K562 (cell line): Measurements from ENCODE around the gene VTN. TPM values are rescaled to one million over a fixed set of nuclear protein-coding genes. Genes with fewer than 3 reads are reported as not detected.
A peak's percentile ranks its signal among the peaks of the same experiment; 100 is the strongest.

Experiments used
- ASH1L ChIP-seq: fragments of 450-650 bp; IDR thresholded peaks from 2 replicates; pipeline ENCODE4 v1.6.1; 2018; ENCODE audit warnings: borderline replicate concordance, mild to moderate bottlenecking, low read depth; ENCODE audit not compliant: partially characterized antibody
- ATF7 ChIP-seq: fragments of 450-650 bp; IDR thresholded peaks from 2 replicates; pipeline ENCODE4 v1.7.1; 2014; ENCODE audit warnings: mild to moderate bottlenecking, moderate library complexity
- CBX3 ChIP-seq, 2 experiments: IDR thresholded peaks; 1 replicate in 1 of 2; 2 replicates in 1 of 2; pipeline ENCODE4 v1.6.1; 2012; ENCODE audit warnings: inconsistent platforms in 2 of 2, low read length in 2 of 2, borderline replicate concordance in 1 of 2, control low read depth in 1 of 2
- DNMT1 ChIP-seq: fragments of 450-650 bp; IDR thresholded peaks from 2 replicates; pipeline ENCODE4 v1.6.1; 2016; ENCODE audit warnings: antibody characterized with exemption, mild to moderate bottlenecking
- ELK3 ChIP-seq: fragments of 450-650 bp; formaldehyde crosslinking; IDR thresholded peaks from 2 replicates; pipeline ENCODE4 v1.4.0; 2020; ENCODE audit warnings: mild to moderate bottlenecking
- GABPA ChIP-seq: fragments of 200-800 bp; sonication (Bioruptor generic); conservative IDR thresholded peaks from 2 replicates; pipeline ENCODE4 v1.6.1; 2016; ENCODE audit warnings: low read depth, missing genetic modification characterization, missing compliant biosample characterization
- HCFC1 ChIP-seq: IDR thresholded peaks from 2 replicates; pipeline ENCODE4 v1.6.1; 2012; ENCODE audit warnings: low read depth, low read length, improper control_type of control experiment
- MTA1 ChIP-seq: fragments of 450-650 bp; IDR thresholded peaks from 2 replicates; pipeline ENCODE4 v1.6.1; 2017; ENCODE audit warnings: borderline replicate concordance
- PCBP1 ChIP-seq: fragments of 200-400 bp; formaldehyde crosslinking; IDR thresholded peaks from 2 replicates; pipeline ENCODE4 v1.6.1; 2018; ENCODE audit warnings: mild to moderate bottlenecking, low read depth, low read length; ENCODE audit not compliant: poor library complexity, severe bottlenecking
- POLR2AphosphoS2 ChIP-seq: IDR thresholded peaks from 2 replicates; pipeline ENCODE4 v1.6.1; 2012; ENCODE audit warnings: low read length, improper control_type of control experiment
- PTBP1 ChIP-seq: fragments of 200-400 bp; formaldehyde crosslinking; IDR thresholded peaks from 2 replicates; pipeline ENCODE4 v1.6.1; 2017; ENCODE audit warnings: low read depth, low read length
- PTRF ChIP-seq: fragments of 450-650 bp; IDR thresholded peaks from 2 replicates; pipeline ENCODE4 v1.6.1; 2016; ENCODE audit warnings: mild to moderate bottlenecking, missing genetic modification characterization, missing compliant biosample characterization
- SMARCC2 ChIP-seq: fragments of 450-650 bp; IDR thresholded peaks from 2 replicates; pipeline ENCODE4 v1.6.1; 2017; ENCODE audit warnings: antibody characterized with exemption, moderate library complexity, mild to moderate bottlenecking, low read depth
- SREBF2 ChIP-seq: sonication (generic); formaldehyde crosslinking; IDR thresholded peaks from 2 replicates; pipeline ENCODE4 v1.4.0; 2020; ENCODE audit warnings: mild to moderate bottlenecking, missing genetic modification reagents
- THAP7 ChIP-seq: fragments of 250-450 bp; sonication (Bioruptor Pico); IDR thresholded peaks from 2 replicates; pipeline ENCODE4 v1.5.0; 2021
- TRIM24 ChIP-seq, 2 experiments: fragments of 450-650 bp; IDR thresholded peaks; 2 replicates each; pipeline ENCODE4 v1.6.1; 2016
- ZBTB7A ChIP-seq: IDR thresholded peaks from 2 replicates; pipeline ENCODE4 v1.6.1; 2011; ENCODE audit warnings: low read depth, mild to moderate bottlenecking, low read length, moderate library complexity, borderline replicate concordance; ENCODE audit not compliant: control insufficient read depth
- ZNF134 ChIP-seq: fragments of 250-450 bp; sonication (Bioruptor Pico); conservative IDR thresholded peaks from 2 replicates; pipeline ENCODE4 v1.4.0; 2020
- ZNF175 ChIP-seq: fragments of 200-800 bp; sonication (Bioruptor generic); IDR thresholded peaks from 2 replicates; pipeline ENCODE4 v1.6.1; 2016; ENCODE audit warnings: low read depth, mild to moderate bottlenecking, missing genetic modification characterization, missing compliant biosample characterization
- ZNF23 ChIP-seq: fragments of 250-450 bp; sonication (Bioruptor Pico); IDR thresholded peaks from 2 replicates; pipeline ENCODE4 v1.4.0; 2020; ENCODE audit warnings: mild to moderate bottlenecking
- ZNF354B ChIP-seq: fragments of 250-450 bp; sonication (Bioruptor Pico); IDR thresholded peaks from 2 replicates; pipeline ENCODE4 v1.4.0; 2020
- ZNF436 ChIP-seq: fragments of 250-450, 450-650 bp; sonication (Bioruptor Pico); formaldehyde crosslinking; IDR thresholded peaks from 2 replicates; pipeline ENCODE4 v1.7.0; 2020; ENCODE audit warnings: mild to moderate bottlenecking
- ZNF518B ChIP-seq: fragments of 250-450 bp; sonication (Bioruptor Pico); IDR thresholded peaks from 2 replicates; pipeline ENCODE4 v1.5.0; 2021; ENCODE audit warnings: mild to moderate bottlenecking, moderate library complexity
- ZNF699 ChIP-seq: fragments of 250-450 bp; sonication (Bioruptor Pico); IDR thresholded peaks from 2 replicates; pipeline ENCODE4 v1.8.0; 2021; ENCODE audit warnings: mild to moderate bottlenecking, moderate library complexity; ENCODE audit not compliant: insufficient replicate concordance
- ZNF77 ChIP-seq: fragments of 250-450 bp; sonication (Bioruptor Pico); IDR thresholded peaks from 2 replicates; pipeline ENCODE4 v1.5.0; 2020
- polyA plus RNA-seq, 8 experiments: library from polyadenylated mRNA; depleted of rRNA in 4 of 8; stranded (reverse) in 5 of 8; unstranded in 3 of 8; fragments of >200 nt; fragmentation: Nextera tagmentation in 2 of 8; fragmentation: Illumina TruSeq in 1 of 8; extraction: Ambion mirVana in 2 of 8; extraction: Trizol in 1 of 8; gene quantifications; 2 replicates each; pipeline versions ENCODE4 v1.2.1 to v1.2.3, GENCODE V29; 2011 to 2014; ENCODE audit warnings: inconsistent platforms in 1 of 8, missing spikeins in 1 of 8
- total RNA-seq, 7 experiments: library from RNA; depleted of rRNA in 6 of 7; stranded (reverse); fragments of >200 nt in 6 of 7; fragmentation: Illumina TruSeq in 2 of 7; extraction: Trizol in 2 of 7; gene quantifications; 2 replicates each; pipeline versions ENCODE4 v1.2.1 to v1.2.3, GENCODE V29; 2011 to 2021; ENCODE audit warnings: low replicate concordance in 1 of 7

The VTN gene
- total and polyA plus RNA-seq, 9 of the 15 experiments (the other 6 are each of a cell fraction or from before 2014, with no cell fraction given), result 0.13 to 1.0 (median 0.29) TPM; not detected in 1

GRCh38 chr17:28335201-28335958 lies 34.7 kb downstream of the VTN start, which contains the start of the genes IFT20 and TNFAIP1 (continued):
- peak; percentile 68 for TF ChIP-seq PCBP1
- no peak for TF ChIP-seq ELK3 (CRISPR knock-in tag)
- TF ChIP-seq HCFC1, result peak; percentile 100
- no peak for TF ChIP-seq ZNF518B (CRISPR knock-in tag)
- TF ChIP-seq ZNF699, result no peak
- TF ChIP-seq SREBF2 (CRISPR knock-in tag), result no peak
- peak; percentile 40; the same call in 1 of the 2 replicates for TF ChIP-seq MTA1
- TF ChIP-seq TRIM24 (IDR thresholded peaks at IDR 0.05), result no peak
- no peak for TF ChIP-seq ASH1L
- peak; percentile 100 for TF ChIP-seq ATF7
- TF ChIP-seq ZNF77 (CRISPR knock-in tag), result no peak
- no peak for TF ChIP-seq ZNF23 (CRISPR knock-in tag)
- peak; percentile 100 for TF ChIP-seq ZBTB7A
- TF ChIP-seq ZNF354B (CRISPR knock-in tag), result no peak
- no peak for TF ChIP-seq PTRF
- TF ChIP-seq ZNF175, result peak; percentile 92
- TF ChIP-seq ZNF436 (CRISPR knock-in tag), result no peak
- 0 out of 2 replicates have a peak, but pooled peaks have one; percentile 18 for TF ChIP-seq ZNF134 (CRISPR knock-in tag)
- TF ChIP-seq PTBP1, result no peak
- 0 out of 3 replicates have a peak, but pooled peaks of 1 of the 2 experiments have one; percentile 15 for TF ChIP-seq CBX3 (IDR thresholded peaks at IDR 0.05; ENCODE audit: borderline replicate concordance in 1 of 2, low read length in 2 of 2)
- TF ChIP-seq THAP7 (CRISPR knock-in tag), result no peak
- no peak for TF ChIP-seq SMARCC2
- no peak for TF ChIP-seq POLR2AphosphoS2
- TF ChIP-seq GABPA (tag), result peak; percentile 99
- TF ChIP-seq DNMT1, result no peak
